ENCODE results near the gene RXRB.

The RXRB gene

DNA sequence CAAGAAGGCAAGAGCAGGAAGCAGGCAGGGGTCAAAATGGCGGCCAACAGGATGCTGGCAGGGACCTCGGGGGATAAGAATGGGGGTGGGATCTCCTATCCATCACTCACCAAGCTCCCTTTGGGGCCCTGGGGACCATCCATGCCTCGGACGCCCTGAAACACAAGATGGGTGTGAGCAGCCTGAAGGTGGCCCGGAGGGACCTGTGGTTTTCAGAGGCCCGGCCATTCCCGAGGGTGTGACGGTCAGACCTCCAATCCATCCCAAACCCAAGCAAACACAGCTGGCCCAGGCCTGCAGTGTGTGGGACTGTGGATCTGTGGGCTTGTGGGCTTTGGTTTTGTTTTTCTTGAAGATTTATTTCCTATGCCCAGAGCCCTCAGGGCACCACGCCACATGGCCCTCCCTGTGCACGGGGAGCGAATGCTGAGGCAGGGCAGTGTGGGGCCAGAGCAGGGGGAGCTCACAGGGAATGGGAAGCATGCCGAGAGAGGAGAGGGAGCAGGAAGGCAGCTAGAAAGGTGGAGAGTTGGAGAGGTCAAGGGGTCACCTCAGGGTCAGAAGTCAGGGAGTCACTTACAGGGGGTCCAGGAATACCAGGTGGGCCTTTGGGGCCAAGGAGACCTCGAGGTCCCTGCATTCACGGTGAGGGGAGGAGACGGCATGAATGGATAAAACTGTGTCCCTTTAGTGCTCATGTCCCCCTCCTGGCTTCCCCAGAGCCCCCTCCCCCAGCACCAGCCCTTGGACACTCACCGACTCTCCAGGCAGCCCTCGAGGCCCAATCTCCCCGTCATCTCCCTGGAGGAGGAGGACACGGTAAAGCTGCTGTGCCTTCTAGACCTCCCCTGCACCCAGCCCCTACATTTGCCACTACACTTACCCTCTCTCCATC lies 22.7 kb downstream of the RXRB start:
- no peak for DNase-seq

DNA sequence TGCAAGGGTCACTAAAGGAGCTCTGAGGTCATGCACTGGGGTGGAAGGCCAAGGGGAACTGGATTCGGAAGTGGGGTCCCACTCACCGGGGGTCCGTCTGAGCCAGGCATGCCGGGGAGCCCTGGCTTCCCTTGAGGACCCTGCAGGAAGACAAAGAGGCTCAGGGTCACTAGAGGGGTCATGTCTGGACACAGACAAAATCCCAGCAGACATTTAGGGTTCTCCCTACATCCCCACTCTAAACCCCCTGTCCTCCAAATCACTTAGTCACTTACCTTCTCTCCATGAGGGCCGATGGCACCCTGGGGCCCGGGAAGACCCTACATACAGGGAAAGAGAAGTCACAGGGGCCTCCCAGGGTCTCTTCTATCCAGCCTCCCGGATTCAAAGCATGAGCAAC lies 23.6 kb downstream of the RXRB start:
- DNase-seq, result no peak

DNA sequence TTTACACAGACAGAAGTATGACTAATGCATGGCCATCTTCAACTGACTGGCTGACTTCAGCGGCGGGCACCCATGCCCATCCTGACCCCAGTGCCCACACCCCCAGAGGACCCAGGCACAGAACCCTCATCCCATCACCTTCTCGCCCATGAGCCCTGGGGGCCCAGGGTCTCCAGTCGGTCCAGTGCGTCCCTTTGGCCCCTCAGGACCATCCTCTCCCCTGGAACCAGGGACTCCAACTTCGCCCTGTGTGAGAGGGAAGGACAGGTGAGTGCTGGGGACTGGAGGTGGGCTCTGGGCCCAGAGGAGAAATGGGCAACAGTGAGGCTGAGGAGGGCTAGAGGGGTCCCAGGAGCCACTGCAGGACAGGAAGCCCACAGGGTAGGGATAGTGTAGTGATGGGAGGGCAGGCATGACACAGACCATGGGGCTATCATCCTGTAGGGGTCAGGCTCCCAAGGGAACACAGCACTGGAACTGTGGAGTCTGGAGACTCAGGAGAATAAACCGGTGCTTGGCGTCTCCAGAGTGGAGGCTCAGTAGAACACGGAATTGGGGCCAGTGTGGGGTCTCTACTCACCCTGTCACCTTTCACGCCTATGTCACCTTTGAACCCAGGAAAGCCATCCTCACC lies 24.9 kb downstream of the RXRB start:
- DNase-seq, result no peak

DNA sequence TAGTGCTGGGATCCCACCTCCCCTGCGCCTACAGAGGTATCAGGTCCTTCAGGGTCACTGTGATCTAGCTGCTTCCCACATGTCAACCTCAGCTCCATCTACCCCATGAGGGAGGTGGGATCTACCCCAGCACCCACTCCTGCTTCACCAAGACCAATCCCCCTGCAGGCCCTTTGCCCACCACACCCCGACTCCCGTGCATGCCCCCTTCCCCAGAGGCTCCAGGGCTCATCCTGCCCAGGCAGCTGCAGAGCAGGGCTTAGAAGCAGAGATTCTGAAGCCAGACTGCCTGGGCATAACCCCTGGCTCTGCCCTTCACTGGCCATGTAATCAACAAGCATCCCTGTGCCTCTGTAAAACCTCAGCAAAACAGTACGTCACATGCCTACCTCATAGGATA lies 25.7 kb downstream of the RXRB start:
- DNase-seq, result no peak

DNA sequence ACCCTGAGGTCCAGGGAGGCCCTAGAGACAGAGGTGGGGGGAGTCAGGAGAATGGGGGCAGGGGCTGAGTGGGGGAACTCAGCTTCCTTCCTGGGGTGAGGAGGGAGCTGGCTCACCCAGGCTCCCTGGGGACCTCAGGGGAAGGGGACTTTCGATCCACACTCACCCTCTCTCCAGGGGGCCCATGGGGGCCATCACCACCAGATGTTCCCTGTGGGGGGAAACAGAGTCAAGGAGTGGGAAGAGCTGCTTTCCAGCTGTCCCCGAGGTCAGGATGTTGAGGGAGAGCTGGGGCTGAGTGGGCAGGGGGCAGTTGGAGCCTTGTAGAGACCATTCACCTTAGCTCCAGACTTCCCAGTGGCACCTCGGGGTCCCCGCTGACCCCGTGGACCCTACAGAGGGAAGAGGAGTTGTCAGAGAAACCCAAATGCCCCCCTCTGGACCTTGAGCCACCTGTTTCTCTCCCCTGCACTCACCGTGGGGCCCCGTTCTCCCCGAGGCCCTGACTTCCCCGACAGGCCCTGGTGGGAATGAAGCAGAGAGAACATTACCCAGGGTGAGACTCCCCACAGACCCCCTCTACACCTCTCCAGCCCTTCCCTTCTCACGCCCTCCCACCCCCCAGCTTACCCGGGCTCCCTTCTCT lies 26.8 kb downstream of the RXRB start:
- DNase-seq, result no peak

DNA sequence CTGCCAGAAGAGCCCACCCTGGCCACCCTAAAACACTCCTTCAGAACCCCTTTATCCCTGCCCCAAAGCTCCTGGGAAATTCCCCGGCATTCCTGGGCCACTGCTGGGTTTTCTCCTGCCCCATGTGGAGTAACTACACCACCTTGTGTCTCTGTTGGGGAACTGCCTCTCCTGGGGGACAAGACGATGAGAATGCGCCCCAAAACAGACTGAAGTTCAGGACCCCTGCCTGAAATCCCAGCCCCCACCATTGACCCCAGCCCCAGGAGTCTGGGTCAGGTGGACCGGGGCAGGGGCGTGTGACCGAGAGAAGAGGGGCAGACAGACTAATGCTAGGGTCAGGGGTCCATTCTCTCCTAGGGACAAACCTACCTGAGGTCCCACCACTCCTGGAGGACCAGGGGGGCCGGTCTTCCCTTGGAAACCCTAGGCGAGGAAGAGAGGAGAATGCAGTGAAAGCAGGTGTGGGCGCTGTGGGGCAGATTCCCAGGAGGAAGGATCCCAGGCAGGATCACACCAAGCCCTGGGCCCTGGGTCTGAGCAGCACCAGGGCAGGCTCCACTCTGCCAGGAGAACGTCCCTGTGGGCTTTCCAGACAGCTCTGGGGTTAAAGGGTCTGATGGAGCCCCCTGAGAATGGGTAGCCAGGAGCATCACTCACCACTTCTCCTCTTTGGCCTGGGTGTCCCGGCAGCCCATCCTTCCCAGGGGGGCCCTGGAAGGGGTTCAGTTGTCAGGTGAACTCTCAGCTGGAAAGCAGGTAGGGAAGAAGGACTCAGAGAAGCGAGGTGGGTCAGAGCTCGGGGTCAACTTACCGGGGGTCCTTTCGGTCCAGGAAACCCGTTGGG lies 27.6 kb downstream of the RXRB start:
- DNase-seq, result no peak

DNA sequence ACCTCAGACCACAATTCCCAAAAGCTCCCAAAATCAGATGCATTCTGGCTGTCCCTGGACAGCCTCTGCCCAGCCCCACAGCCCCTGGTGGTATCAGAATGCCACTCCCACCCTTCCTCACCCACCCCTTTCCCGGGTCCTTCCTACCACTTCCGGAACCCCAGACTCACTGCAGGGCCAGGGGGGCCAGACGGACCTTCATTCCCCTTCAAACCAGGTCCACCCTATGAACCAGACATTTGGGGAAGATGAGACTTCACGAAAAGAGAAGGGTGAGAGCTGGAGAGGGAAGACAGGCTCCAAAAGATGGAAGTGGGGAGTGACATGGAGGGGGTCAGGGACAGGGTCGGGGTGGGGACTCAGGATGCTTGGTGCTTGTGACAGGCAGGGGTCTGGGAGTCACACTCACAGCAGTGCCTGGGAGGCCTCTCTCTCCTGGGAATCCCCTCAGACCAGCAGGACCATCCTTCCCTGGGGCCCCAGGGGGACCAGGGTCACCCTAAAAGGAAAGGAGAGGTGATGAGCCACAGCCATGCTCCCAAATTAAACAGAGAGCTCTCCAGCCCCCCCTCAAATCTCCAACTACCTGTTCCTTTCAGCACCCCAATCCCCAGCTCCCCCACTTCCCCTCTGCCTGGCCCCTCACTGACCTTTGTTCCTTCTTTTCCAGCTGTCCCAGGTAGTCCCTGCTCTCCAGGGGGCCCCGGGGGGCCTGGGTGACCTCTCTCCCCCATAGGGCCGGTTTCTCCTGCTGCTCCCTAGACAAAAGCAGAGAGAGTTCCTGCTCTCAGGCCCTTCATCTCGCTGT lies 28.4 kb downstream of the RXRB start:
- DNase-seq, result no peak

DNA sequence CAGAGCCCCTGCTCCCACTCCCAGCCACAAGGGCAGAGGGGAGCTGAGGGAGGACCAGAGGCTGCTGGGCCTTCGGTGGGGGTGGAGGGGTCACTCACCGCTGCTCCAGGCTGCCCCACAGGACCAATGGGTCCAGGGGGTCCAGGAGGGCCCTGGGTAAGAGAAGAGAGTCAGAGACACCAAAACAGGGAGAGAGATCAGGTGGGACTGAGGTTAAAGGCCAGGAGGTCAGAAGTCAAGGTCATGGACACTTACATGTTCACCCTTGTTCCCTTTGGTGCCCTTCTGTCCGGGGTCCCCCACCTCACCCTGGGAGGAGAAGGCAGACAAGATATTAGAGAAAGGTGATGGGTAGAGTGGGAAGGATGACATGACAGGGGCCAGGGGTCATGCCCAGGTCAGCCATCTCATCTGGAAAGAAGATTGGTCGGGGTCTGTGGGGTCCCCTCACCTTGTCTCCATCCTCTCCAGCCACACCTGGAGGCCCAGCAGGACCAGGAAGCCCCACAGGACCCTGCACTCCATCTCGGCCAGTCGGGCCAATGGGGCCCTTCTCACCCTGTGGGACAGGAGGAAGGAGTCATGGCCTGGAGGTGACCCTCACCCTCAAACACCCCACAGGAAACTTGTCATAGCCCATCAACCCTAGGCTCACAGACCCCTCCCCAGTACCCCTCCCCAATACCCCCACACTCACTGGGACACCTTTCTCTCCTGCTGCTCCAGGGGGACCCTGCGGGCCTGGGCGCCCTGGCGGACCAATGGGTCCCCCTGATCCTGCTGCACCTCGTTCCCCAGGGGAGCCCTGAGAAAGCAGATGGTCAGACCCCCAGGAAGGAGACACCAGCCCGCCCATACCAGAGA lies 29.2 kb downstream of the RXRB start:
- DNase-seq, result no peak

DNA sequence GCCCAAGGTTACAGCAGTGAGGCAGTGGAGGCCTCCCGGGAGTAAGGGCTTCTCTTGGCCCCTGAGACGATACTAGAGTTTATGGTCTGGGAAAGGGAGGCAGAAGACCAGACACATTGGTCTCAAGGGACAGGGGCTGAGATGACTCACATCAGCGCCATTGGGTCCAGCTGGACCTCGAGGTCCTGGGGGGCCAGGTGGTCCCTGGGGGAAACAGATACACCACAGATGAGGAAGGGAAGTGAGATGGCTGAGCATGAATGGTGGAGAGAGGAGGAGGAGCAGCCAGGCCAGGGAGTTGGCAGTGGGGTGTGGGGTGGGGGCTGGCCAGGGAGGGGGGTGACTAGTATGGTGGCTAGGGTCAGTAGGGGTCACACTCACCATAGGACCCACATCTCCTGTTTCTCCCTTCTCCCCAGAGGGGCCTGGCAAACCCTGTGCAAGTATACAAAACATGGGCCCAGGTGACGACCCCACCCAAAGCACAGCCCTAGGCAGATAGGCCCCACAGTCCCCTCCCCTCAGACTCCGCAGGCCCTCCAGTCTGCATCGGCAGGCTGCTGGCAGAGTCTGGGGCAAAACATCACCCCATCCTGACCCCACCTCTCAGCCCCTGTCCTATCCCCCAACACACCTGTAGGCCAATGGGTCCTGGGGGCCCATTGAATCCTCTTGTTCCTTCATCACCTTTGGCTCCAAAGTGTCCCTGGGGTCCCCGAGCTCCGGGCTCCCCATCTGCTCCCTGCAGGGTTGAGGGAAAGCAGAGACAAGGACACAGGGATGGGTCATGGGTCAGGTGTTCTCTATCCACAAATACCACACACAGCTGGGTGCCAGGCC lies 30.1 kb downstream of the RXRB start:
- DNase-seq, result no peak

DNA sequence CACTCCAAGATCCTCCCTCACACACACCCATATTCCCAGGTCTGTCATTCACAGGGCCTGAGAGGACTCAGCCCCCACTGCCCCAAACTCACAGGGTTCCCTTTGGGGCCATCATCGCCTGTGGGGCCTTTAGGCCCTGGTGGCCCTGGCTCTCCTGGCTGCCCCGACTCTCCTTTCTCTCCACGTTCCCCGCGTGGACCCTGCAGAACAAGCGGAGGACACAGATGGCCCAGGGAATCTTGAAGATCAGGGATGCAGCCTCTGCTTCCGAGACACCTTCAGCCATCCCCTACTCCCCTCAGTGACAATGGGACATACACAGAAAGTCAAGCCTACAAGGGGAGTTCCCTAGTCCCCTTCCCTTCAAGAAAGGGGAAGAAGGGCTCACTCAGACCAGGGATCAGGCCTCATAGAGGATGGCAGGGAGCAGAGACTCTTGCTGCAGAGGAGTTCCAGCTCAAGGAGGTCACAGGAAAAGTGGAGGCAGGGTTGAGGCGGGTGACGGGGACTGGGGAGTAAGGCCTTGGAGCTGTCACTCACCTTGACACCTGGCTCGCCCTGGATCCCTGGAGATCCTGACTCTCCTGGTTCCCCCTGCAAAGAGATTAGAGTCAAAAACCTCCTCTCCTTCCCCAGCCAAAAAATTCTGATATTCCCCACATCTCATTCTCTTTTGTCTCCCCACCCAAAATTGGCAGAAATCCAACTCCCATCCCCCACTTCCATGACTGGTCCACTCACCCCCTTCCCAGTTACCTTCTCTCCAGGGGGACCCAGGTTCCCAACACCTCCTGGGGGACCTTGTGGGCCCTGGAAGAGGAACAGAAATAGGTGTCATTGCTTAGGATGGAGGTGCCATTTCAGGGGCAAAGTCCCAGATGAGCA lies 30.9 kb downstream of the RXRB start:
- no peak for DNase-seq

DNA sequence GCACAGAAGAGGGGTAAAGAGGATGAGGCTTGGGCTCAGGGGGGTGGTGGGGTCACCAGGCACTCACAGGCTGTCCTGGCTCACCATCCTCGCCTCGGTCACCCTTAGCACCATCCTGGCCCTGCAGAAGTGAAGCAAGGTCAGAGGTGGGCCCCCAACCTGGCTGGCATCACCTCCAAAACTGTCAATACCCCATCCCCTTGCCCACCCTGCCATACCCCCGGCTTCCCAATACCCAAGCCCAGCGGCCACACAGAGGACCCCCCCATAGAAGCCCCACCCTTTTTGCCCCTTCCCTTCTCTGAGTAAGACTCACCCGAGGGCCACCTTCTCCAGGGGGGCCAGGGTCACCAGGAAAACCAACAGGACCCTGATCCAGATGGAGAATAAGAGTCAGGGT lies 31.8 kb downstream of the RXRB start:
- no peak for DNase-seq

DNA sequence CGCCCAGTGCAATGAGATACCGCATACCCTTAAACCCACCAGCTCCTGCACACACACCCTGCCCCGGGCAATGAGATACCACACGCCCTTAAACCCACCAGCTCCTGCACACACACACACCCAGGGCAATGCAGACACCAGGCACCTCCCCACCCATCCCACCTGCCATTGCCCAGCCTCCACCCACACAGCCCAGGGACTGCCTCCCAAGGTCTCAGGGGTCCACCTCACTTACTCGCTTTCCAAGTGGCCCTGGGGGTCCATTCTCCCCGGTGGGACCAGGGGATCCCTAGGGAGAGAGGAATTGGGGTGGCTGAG lies 32.2 kb downstream of the RXRB start:
- no peak for DNase-seq

DNA sequence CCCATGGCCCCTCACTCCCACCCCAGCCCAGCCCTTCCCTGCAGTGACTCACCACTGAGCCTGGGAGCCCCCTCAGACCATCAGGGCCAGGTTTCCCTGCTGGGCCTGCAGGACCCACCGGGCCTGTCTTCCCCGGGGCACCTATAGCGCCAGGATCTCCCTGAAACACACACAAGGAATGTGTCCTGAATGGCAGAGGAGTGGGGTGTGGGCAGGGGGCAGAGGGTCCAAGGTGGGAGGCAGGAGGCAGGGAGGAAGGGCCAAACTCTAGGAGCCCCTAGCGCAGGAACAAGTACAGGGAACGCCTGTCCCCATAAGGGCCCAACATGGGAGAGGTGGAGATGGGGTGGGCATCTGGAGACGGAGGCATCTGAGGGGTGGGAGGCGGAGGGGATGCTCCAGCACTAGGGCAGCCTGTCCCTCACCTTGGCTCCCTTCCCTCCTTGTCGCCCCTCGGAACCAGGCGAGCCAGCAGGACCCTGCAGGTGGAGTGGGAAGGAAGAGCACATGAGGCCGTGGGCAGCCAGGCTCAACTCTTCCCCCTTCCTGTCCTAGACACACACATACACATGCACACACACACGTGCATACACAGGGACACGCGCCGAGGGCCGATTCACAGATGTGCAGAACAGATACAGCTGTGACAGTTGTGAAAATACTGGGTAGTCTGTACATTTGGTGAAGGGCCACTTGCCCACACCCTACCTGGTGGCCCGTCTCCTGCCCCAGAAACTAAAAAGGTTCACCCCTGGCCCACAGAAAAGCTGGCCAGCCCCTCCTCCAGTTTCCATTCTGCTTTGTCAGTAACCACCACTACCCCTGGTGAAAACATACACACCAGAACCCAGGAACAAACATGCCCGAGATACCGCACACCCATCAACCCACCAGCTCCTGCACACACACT lies 32.8 kb downstream of the RXRB start:
- DNase-seq, result no peak

DNA sequence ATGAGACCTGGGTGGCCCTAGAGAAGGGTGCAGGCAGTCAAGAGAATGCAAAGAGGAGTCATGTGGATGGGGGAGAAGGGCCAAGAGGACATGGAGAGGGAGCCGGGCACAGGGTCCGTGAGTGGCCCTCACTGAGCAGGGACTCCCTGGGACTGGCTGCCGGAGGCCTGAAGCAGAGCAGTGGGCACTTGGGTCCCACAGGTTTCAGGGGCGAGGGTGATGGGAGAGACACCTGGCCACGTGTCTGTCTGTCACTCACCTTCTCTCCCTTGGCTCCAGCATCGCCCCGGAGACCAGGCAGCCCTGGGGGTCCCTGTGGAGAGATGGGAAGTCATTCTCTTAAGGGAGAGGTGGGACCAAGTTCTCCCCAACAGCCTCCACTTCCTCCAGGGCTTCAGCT lies 33.7 kb downstream of the RXRB start:
- no peak for DNase-seq

DNA sequence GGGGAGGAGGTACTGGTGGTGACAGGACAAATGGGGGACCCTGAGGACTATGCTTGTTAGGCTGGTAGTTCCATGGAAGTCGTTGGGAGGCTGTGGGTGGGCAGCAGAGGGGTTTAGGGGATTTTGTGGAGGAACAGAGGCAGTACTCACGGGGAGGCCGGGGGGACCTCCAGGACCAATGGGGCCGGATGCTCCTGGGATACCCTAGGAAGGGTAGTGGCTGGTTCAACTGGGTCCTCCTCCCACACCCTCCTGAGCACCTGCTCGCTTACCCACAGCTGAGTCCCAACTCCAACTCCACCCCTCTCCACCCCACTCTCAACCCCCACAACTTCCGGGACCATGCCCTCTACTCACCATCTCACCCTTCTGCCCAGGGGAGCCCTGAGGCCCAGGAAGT lies 34.1 kb downstream of the RXRB start:
- no peak for DNase-seq

DNA sequence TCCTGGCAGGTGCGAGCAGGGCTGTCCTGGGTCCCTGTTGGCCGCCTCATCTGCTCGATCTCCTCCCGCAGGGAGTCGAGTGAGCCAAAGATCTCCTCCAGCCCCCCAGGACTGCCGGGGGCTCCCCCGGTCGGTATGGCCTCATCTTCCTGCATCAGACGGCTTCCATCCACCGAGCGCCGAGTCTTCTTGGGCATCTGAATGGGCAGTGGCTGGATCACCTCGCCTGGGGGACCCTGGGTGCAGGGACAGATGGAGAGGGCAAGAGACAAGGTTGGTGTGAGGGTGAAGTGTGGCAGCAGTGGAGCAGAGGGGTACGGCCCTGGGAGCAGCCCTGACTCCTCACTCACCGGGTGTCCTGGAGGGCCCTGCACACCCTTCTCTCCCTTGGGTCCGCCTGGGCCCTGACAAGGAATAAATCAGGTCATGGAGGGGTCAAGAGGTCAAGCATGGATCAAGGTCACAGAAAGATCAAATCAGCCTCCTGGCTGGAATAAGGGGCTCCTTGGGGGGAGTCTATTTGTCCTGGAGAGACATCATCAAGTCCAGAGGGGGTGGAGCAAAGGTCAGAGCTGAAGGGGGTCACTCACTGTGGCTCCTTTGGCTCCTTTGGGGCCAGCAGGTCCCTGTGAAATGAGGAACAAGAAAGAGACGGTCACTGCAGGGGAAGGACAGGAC lies 34.7 kb downstream of the RXRB start:
- DNase-seq, result no peak

Measured in anterior cingulate cortex (tissue), 58 donors.